ENCODE data around the gene ATP2A3.

DNA sequence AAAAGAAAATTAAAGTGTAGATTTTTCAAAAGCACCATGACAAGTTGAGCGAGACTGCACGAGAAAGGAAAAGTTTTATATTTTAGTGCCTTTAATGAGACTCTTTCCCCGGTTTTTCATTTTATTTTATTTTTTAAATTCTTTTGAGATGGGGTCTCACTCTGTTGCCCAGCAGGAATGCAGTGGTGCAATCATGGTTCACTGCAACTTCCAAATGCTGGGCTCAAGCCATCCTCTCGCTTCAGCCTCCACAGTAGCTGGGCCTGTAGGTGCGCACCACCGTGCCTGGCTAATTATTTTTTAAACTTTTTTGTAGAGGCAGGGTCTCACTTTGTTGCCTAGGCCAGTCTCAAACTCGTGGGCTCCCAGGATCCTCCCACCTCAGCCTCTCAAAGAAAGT lies 5.7 kb upstream of the ATP2A3 start:
- no peak for TF ChIP-seq EZH2 (IDR thresholded peaks at IDR 0.05; ENCODE audit: insufficient read depth, low read length)
- TF ChIP-seq, protein P1, sequence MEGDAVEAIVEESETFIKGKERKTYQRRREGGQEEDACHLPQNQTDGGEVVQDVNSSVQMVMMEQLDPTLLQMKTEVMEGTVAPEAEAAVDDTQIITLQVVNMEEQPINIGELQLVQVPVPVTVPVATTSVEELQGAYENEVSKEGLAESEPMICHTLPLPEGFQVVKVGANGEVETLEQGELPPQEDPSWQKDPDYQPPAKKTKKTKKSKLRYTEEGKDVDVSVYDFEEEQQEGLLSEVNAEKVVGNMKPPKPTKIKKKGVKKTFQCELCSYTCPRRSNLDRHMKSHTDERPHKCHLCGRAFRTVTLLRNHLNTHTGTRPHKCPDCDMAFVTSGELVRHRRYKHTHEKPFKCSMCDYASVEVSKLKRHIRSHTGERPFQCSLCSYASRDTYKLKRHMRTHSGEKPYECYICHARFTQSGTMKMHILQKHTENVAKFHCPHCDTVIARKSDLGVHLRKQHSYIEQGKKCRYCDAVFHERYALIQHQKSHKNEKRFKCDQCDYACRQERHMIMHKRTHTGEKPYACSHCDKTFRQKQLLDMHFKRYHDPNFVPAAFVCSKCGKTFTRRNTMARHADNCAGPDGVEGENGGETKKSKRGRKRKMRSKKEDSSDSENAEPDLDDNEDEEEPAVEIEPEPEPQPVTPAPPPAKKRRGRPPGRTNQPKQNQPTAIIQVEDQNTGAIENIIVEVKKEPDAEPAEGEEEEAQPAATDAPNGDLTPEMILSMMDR (IDR thresholded peaks at IDR 0.05; ENCODE audit: insufficient read depth, low read depth, low read length) = no peak

Measured in astrocyte (in vitro differentiated cells and primary cell).